Middle frontal gyrus (tissue), 1 donor: ENCODE results near the gene CDS2.

Source experiments
- DNase-seq: peaks from one replicate; pipeline ENCODE4 v3.0.0-alpha.2; 2015; ENCODE audit warnings: low spot score; ENCODE audit errors: extremely low spot score

The CDS2 gene

GRCh38 chr20:5181492-5181891, 54.7 kb downstream of the CDS2 start:
- DNase-seq, result no peak

- no peak for DNase-seq
Observed at GRCh38 chr20:5181958-5182357, 55.1 kb downstream of the CDS2 start.

DNA sequence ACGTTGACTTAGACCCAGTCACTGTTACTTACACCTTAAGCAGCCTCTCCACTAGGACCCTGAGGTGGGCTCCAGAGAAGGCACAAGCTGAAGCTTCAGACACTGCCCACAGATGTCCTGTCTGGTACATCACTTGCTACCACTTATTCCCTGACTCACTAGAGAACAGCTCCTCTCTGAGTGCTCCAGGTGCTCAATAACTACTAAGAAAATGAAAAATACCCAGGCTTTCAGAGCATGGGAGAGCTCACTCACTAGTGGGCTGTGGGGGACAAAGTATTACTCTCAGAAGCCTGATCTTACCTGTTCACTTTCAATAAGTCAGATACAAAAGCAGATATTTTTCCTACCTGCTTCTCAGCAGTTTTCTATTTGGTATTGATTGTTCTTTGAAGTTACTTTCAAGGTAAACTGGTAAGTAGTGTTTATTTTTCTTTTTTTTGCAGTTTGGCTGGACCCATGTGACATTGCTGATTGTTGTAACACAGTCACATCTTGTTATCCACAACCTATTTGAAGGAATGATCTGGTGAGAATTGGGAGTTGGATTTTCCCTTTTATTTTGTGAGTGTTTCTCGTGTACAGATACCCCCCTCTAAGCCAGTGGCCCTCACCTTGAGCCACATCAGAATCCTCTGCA, 55.9 kb downstream of the CDS2 start:
- no peak for DNase-seq

DNA sequence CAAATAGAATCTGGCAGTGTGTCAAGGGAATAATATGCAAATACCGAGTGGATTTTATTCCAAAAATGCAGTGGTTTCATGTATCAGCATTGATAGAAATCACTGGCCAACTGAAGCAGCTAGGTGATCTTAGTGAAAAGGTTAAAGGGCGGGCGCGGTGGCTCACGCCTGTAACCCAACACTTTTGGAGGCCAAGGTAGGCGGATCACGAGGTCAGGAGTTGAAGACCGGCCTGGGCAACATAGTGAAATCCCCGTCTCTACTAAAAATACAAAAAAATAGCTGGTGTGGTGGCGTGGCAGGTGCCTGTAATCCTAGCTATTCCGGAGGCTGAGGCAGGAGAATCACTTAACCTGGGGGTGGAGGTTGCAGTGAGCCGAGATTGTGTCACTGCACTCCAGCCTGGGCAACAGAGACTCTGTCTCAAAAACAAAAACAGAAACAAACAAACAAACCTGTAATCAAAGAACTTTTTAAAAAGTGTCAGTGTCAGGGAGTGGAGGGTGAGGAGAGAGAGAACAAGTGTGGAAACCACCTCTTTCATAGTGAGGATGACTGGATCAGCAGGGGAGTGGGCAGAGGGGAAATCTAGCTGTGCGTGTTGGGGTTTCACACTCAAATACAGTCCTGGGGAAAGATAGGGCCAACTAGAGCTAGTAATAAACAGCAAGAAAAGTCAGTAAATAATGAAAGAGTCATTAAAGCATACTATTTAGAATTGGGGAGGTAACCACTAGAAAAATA, 57.1 kb downstream of the CDS2 start:
- DNase-seq, result no peak

- no peak for DNase-seq
Observed at GRCh38 chr20:5184684-5185083, 57.9 kb downstream of the CDS2 start.

DNA sequence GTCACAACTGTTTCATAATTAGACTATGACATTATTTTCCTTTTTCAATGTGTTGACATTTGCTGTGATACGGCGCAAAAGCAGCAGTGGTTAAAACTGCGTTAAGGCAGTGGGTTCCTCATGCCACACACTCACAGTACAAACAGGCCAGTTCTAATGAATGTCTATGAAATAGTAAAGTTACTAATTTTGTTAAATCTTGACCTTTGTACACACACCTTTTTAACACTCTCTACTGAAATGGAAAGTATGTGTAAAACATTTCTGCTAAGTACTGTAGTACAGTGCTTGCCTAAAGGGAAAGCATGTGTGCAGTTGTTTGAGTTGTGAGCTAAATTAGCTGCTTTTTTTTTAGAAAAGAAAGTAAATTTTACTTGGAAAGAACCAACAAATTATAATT, 60.3 kb downstream of the CDS2 start:
- DNase-seq, result no peak

GRCh38 chr20:5188736-5189135, 61.9 kb downstream of the CDS2 start:
- DNase-seq, result no peak

DNA sequence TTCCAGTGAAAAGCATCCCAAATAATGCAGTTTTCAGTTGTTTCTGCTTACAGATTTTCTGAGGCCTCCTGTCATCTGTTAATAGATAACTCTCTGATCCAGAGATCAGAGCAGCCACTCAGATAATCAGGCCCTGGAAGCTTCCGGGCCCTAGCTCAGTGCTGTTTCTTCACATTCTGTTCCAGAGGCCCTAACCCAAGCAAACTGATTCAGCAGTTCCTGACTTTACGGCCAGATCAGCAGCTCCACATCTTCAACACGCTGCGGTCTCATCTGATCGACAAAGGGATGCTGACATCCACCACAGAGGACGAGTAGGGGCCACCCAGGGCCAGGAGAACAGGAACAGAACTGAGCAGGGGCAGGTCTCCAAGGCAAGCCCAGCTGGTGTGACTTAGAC, 63.1 kb downstream of the CDS2 start:
- no peak for DNase-seq

- no peak for DNase-seq
Observed at GRCh38 chr20:5190444-5190843, 63.6 kb downstream of the CDS2 start.

- DNase-seq, result peak; percentile 73
Observed at GRCh38 chr20:5191829-5192569, 65.2 kb downstream of the CDS2 start.

GRCh38 chr20:5192570-5193431, 66.0 kb downstream of the CDS2 start:
- no peak for DNase-seq

GRCh38 chr20:5195655-5196054, 68.8 kb downstream of the CDS2 start:
- no peak for DNase-seq

GRCh38 chr20:5196149-5196548, 69.3 kb downstream of the CDS2 start:
- no peak for DNase-seq

DNA sequence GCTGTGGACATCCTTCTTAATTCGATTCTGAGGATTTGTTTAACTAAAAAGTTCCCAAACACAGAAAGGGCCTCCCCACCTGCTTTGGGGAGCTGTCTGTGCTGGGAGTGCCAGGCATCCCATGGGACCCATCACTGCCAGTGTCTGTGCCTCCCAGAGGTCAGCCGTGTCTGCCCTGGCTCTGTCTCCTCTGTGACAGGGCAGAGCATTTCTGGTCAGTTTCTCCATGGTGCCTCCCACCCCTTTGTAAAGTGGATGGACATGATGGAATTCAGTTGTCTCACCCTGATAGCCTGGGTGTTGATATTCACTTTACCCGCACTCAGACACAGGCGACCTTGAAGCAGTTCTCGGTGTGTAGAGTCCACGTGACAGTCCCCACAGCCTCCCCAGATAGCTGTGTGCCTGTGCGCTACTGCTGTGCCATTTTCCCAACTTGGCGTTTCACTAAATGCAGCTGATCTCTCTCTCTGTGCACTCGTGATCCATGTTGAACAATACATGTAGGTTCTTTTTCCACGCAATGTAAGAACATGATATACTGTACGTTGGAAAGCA, 70.5 kb downstream of the CDS2 start:
- no peak for DNase-seq

- no peak for DNase-seq
Observed at GRCh38 chr20:5197847-5198650, 71.2 kb downstream of the CDS2 start.

GRCh38 chr20:5198651-5198924, 71.8 kb downstream of the CDS2 start:
- DNase-seq, result no peak

DNA sequence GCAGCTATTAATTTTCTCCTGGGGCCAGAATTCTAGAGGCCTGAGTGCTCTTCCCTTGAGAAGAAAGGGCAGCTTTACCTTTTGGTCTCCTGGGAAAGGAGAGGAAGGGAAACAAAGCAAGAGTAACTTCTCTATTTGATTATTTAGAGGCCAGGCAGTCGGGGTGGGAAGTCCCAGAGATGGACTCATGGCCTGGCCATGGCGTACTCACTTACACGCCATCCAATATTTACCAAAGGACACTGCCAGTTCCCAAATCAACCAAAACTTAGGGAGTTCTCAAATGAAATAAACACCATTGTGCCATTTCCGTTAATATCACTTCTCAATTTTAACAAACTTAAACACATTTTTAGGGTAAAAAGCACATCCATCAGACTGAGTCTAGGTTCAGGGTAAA, 76.6 kb downstream of the CDS2 start:
- no peak for DNase-seq

DNA sequence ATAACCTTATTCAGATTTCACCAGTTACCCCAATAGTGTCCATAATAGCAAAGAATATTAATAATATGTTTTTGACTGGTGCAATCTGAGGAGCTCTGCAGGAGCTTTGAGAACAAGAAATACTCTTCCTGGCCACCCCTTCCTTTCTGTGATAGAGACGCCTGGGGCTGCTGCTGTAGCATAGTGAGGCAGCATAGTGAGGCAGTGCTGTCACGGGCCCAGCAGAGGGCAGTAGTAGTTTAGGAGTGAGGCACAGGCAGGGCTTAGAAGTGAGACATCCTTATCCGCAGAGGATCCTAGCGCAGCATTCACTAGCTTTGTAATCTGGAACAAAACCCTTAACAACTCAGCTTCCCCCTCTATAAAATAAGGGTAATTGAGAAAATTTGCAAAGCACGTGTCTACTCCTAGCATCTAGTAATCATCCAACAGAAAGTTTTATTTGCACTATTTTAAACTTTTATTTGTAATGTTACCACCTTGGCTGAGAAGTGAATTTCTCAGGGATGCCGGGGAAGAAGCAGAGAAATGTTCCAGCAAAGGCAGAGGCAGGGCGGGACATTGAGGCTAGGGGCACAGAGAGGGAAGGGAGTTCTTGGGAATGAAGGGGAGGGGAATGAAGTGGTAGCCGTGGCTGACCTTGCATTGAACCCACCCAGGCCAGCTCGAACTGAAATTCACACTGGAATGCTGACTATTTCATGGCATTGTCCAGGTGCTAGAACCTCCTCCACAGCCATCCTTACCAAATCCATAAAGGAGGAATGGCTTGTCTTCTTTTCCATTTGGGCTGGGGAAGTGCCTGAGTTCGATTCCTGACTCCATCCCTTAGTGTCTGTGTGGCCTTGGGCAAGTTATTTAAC, 78.8 kb downstream of the CDS2 start:
- DNase-seq, result peak; percentile 71

DNA sequence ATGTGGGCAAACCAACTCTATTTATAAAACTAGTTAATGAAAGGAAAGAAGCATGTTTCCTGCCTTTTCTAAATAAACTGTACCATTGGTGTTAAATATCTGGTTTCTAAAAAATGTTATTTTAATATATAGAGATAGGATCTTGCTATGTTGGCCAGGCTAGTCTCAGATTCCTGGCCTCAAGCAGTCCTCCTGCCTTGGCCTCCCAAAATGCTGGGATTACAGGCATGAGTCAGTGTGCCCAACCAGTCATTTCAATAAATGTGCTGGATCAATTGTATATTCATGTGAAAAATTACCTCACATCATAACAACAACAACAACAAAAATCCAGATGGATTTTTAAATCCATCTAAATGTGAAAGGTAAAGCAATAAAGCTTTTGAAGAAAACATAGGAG, 80.3 kb downstream of the CDS2 start:
- DNase-seq, result no peak
